SH-SY5Y (cell line): ENCODE measurements around the gene CARD10.

Source experiments
- GATA2 ChIP-seq: IDR thresholded peaks from 2 replicates; pipeline ENCODE4 v1.6.1; 2011; ENCODE audit warnings: mild to moderate bottlenecking, low read depth, low read length
- GATA3 ChIP-seq: IDR thresholded peaks from 2 replicates; pipeline ENCODE4 v1.6.1; 2011; ENCODE audit warnings: low read depth, mild to moderate bottlenecking, low read length, moderate library complexity

GRCh38 chr22:37488337-37489135 is 30.7 kb downstream of the CARD10 start:
- no peak for TF ChIP-seq GATA2
- no peak for TF ChIP-seq GATA3
